DMS153 (cell line): ENCODE results near the gene GPR158.
"Not testable (repeated sequence)": the region's sequence is repeated elsewhere in the genome, so short reads cannot be mapped to it uniquely, and the experiment has no call there.

Experiments used
- DNase-seq: peaks from one replicate; lab custom pipeline; 2025; lab: John Stamatoyannopoulos, UW

Gene GPR158

GRCh38 chr10:25174461-25175230 lies at the start of gene GPR158:
Gene GPR158 (plus strand): TSS chr10:25175001. CDS start chr10:25175421, 420 bp downstream.
- peak; percentile 68 for DNase-seq

GRCh38 chr10:25125201-25125611 lies 49.6 kb upstream of the GPR158 start:
- DNase-seq: no peak

GRCh38 chr10:25129592-25129991 lies 45.2 kb upstream of the GPR158 start:
- no peak for DNase-seq

- DNase-seq: no peak
These were observed 43.9 kb upstream of the GPR158 start for GRCh38 chr10:25130906-25131305.

GRCh38 chr10:25142116-25142864 lies 32.5 kb upstream of the GPR158 start:
- no peak for DNase-seq

GRCh38 chr10:25157650-25158049 lies 17.2 kb upstream of the GPR158 start:
- no peak for DNase-seq

- DNase-seq: no peak
These were observed 15.2 kb upstream of the GPR158 start for GRCh38 chr10:25159591-25159990.

GRCh38 chr10:25162391-25162790 lies 12.4 kb upstream of the GPR158 start:
- no peak for DNase-seq

- DNase-seq: not testable (repeated sequence)
These were observed 11.3 kb upstream of the GPR158 start for GRCh38 chr10:25163464-25163863.

GRCh38 chr10:25169740-25170139 lies 5.1 kb upstream of the GPR158 start:
- no peak for DNase-seq

GRCh38 chr10:25170627-25171026 lies 4.2 kb upstream of the GPR158 start:
- DNase-seq: no peak

- DNase-seq: no peak
These were observed 973 bp downstream of the GPR158 start for GRCh38 chr10:25175527-25176420.

GRCh38 chr10:25176421-25176968 lies 1.7 kb downstream of the GPR158 start:
- DNase-seq: no peak

GRCh38 chr10:25177093-25177753 lies 2.4 kb downstream of the GPR158 start:
- no peak for DNase-seq

GRCh38 chr10:25177754-25178135 lies 2.9 kb downstream of the GPR158 start:
- DNase-seq: no peak

- DNase-seq: no peak
These were observed 3.6 kb downstream of the GPR158 start for GRCh38 chr10:25178411-25178810.

- no peak for DNase-seq
These were observed 6.0 kb downstream of the GPR158 start for GRCh38 chr10:25180801-25181200.

- no peak for DNase-seq
These were observed 7.8 kb downstream of the GPR158 start for GRCh38 chr10:25182636-25183035.

GRCh38 chr10:25191162-25191895 lies 16.5 kb downstream of the GPR158 start:
- no peak for DNase-seq

GRCh38 chr10:25198151-25198550 lies 23.4 kb downstream of the GPR158 start:
- no peak for DNase-seq
